HepG2 (cell line): ENCODE results near the gene PLXDC2. TPM values are rescaled to one million over a fixed set of nuclear protein-coding genes. Genes with fewer than 3 reads are reported as not detected.

ENCODE experiments used
- ATAC-seq: fragments of 200-7000 bp; cut with Tn5 transposase; 3 replicates; pipeline ENCODE4 v1.9.1; 2020; ENCODE audit warnings: mild to moderate bottlenecking, moderate library complexity
- BruUV-seq: library from RNA; stranded (reverse); fragments of 400-500 nt; replicated peaks from 2 replicates; lab custom pipeline; 2021; lab: Mats Ljungman, UMichigan
- CTCF ChIA-PET: fragments of 300-600 bp; formaldehyde crosslinking; extraction: SDS; loops from one replicate; lab custom pipeline; 2021; ENCODE audit warnings: low total read pairs, inconsistent platforms, low intra/inter-chr PET ratio; lab: Yijun Ruan, JAX
- POLR2A ChIA-PET: fragments of 350-600 bp; sonication (Branson Sonifier 250); formaldehyde crosslinking; loops from one replicate; lab custom pipeline; 2020; ENCODE audit warnings: antibody characterized with exemption, inconsistent platforms; lab: Yijun Ruan, JAX
- DNase-seq: peaks from one replicate; pipeline ENCODE4 v3.0.0-alpha.2; 2015; ENCODE audit warnings: low spot score
- FAIRE-seq: peaks from 3 replicates; lab custom pipeline; 2011; peaks lifted over from hg19 to GRCh38; lab: Jason Lieb, UNC
- H2AFZ ChIP-seq: one replicate; pipeline ENCODE4 v1.6.1; 2011; ENCODE audit warnings: low read length, inconsistent platforms
- H3K27ac ChIP-seq: fragments of 300-600 bp; 3 replicates; pipeline ENCODE4 v1.8.0; 2011; ENCODE audit warnings: mixed run types, mild to moderate bottlenecking, mixed read lengths, low read length, inconsistent platforms; ENCODE audit not compliant: insufficient read depth; ENCODE audit errors: extremely low read length
- H3K27me3 ChIP-seq, 2 experiments: fragments of 200-600 bp in 1 of 2; 2 replicates in 1 of 2; 3 replicates in 1 of 2; pipeline versions ENCODE4 v1.6.0 to v1.8.0; 2011; ENCODE audit warnings: low read length in 2 of 2, mild to moderate bottlenecking in 2 of 2, moderate library complexity in 2 of 2, inconsistent platforms in 1 of 2; ENCODE audit not compliant: insufficient read depth in 2 of 2, control insufficient read depth in 1 of 2
- H3K36me3 ChIP-seq, 2 experiments: fragments of 200-600 bp in 1 of 2; replicated peaks in 1 of 2; 2 replicates in 1 of 2; 3 replicates in 1 of 2; pipeline versions ENCODE4 v1.5.1 to v1.8.0; 2011; ENCODE audit warnings: low read length in 2 of 2, inconsistent platforms in 1 of 2; ENCODE audit not compliant: insufficient read depth in 2 of 2, control insufficient read depth in 1 of 2
- H3K4me1 ChIP-seq: 2 replicates; pipeline ENCODE4 v1.5.1; 2012; ENCODE audit warnings: low read length, inconsistent platforms; ENCODE audit not compliant: insufficient read depth
- H3K4me2 ChIP-seq: 2 replicates; pipeline ENCODE4 v1.6.0; 2011; ENCODE audit warnings: low read depth, low read length, inconsistent platforms
- H3K4me3 ChIP-seq, 3 experiments: fragments of 200-600 bp in 1 of 3; sonication (generic), shearing (Covaris generic) in 1 of 3; replicated peaks in 1 of 3; 2 replicates each; pipeline ENCODE4 v1.5.1; 2011 to 2016; ENCODE audit warnings: low read length in 3 of 3, inconsistent platforms in 2 of 3, low read depth in 2 of 3, mild to moderate bottlenecking in 2 of 3, control low read depth in 1 of 3, mixed read lengths in 1 of 3; ENCODE audit not compliant: insufficient read depth in 1 of 3
- H3K79me2 ChIP-seq: one replicate; pipeline ENCODE4 v1.6.1; 2011; ENCODE audit warnings: low read length, inconsistent platforms; ENCODE audit not compliant: insufficient read depth
- H3K9ac ChIP-seq: 2 replicates; pipeline ENCODE4 v1.6.0; 2011; ENCODE audit warnings: mild to moderate bottlenecking, low read depth, low read length, inconsistent platforms; ENCODE audit not compliant: insufficient read depth
- H3K9me3 ChIP-seq: 2 replicates; pipeline ENCODE4 v1.5.1; 2012; ENCODE audit warnings: mild to moderate bottlenecking, low read length
- H4K20me1 ChIP-seq: 2 replicates; pipeline ENCODE4 v1.6.0; 2011; ENCODE audit warnings: inconsistent platforms, mild to moderate bottlenecking, low read length, moderate library complexity; ENCODE audit not compliant: insufficient read depth
- ARID2 ChIP-seq: sonication (generic); formaldehyde crosslinking; IDR thresholded peaks from 2 replicates; pipeline ENCODE4 v1.8.1; 2022; ENCODE audit warnings: mild to moderate bottlenecking, missing genetic modification reagents, borderline replicate concordance
- POLR2AphosphoS2 ChIP-seq: IDR thresholded peaks from 2 replicates; pipeline ENCODE4 v1.6.1; 2011; ENCODE audit warnings: low read depth, low read length, improper control_type of control experiment
- PRPF4 ChIP-seq: fragments of 200-400 bp; formaldehyde crosslinking; IDR thresholded peaks from 2 replicates; pipeline ENCODE4 v1.6.1; 2016; ENCODE audit warnings: low read length, low read depth; ENCODE audit not compliant: poor library complexity, severe bottlenecking
- ZC3H13 ChIP-seq: sonication (generic); formaldehyde crosslinking; IDR thresholded peaks from 2 replicates; pipeline ENCODE4 v1.8.1; 2023; ENCODE audit warnings: mild to moderate bottlenecking, missing genetic modification reagents, moderate library complexity
- ZNF225 ChIP-seq: sonication (generic); formaldehyde crosslinking; IDR thresholded peaks from 2 replicates; pipeline ENCODE4 v1.4.0; 2020; ENCODE audit warnings: mild to moderate bottlenecking, missing genetic modification reagents
- ZNF543 ChIP-seq: sonication (generic); formaldehyde crosslinking; IDR thresholded peaks from 2 replicates; pipeline ENCODE4 v1.4.0; 2020; ENCODE audit warnings: mild to moderate bottlenecking, missing genetic modification reagents
- ZSCAN21 ChIP-seq: sonication (generic); formaldehyde crosslinking; IDR thresholded peaks from 2 replicates; pipeline ENCODE4 v1.8.0; 2022; ENCODE audit warnings: mild to moderate bottlenecking, missing genetic modification reagents, moderate library complexity, borderline replicate concordance
- WGBS: methylation state at CpG from one replicate; pipeline ENCODE4 v1.1.6; 2017; ENCODE audit warnings: low lambda C conversion rate; 5-methylcytosine and 5-hydroxymethylcytosine counted together
- in situ Hi-C: cut with HindIII; loops from 2 replicates; pipeline ENCODE4 v1.10.0; 2017; ENCODE audit warnings: low pct_unique_long_range_greater_than_20kb; ENCODE audit not compliant: extremely low pct_ligation_motif_present
- intact Hi-C: fragments of 100-400 bp; cut with micrococcal nuclease; formaldehyde crosslinking; loops from one replicate; pipeline ENCODE4 v1.10.0; 2022; ENCODE audit not compliant: unreplicated experiment
- polyA plus RNA-seq, 8 experiments: library from polyadenylated mRNA; depleted of rRNA in 3 of 8; stranded (reverse) in 7 of 8; unstranded in 1 of 8; fragments of >200 nt; fragmentation: Illumina TruSeq in 4 of 8; extraction: Trizol in 4 of 8; gene quantifications; 2 replicates each; pipeline versions ENCODE4 v1.2.1 to v1.2.3, GENCODE V29; 2011 to 2016; ENCODE audit warnings: low read depth in 4 of 8, missing spikeins in 1 of 8, mixed read lengths in 1 of 8; ENCODE audit not compliant: insufficient read depth in 1 of 8
- total RNA-seq, 5 experiments: library from RNA; depleted of rRNA; stranded (reverse); fragments of >200 nt; fragmentation: Illumina TruSeq; extraction: Trizol; gene quantifications; 2 replicates each; pipeline ENCODE4 v1.2.3, GENCODE V29; 2016; ENCODE audit warnings: low read depth in 1 of 5
- TF ChIP-seq, protein P1 (sequence below): sonication (generic); formaldehyde crosslinking; conservative IDR thresholded peaks from 2 replicates; pipeline ENCODE4 v1.8.0; 2022; ENCODE audit warnings: missing genetic modification reagents
- TF ChIP-seq, protein P2 (sequence below): sonication (generic); formaldehyde crosslinking; conservative IDR thresholded peaks from 2 replicates; pipeline ENCODE4 v1.8.1; 2023; ENCODE audit warnings: missing genetic modification reagents

PLXDC2 gene
- total and polyA plus RNA-seq, 2 of the 13 experiments (the other 11 are each of a cell fraction or from before 2014, with no cell fraction given): 2.1 to 2.4 TPM

DNA sequence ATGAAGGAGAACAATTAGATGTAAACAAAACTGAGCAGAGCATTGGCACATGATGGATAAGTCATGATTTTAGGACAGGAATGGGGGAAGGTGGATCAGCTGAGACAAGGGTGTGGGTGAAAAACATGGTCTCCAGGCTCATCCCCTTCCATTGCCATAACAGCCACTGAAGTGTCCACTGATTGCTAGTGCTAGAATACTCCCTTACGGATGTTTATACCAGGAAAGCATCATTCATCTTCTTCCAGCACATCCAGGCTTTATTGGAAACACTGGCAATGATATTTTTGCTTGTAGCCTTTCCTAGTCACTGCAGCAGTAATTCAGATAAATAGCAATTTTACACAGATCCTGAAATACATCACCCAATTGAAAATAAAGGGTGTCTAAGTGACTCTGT, 259.5 kb downstream of the PLXDC2 start (continued):
- TF ChIP-seq ZSCAN21 (CRISPR knock-in tag): no peak
- TF ChIP-seq, protein P1, sequence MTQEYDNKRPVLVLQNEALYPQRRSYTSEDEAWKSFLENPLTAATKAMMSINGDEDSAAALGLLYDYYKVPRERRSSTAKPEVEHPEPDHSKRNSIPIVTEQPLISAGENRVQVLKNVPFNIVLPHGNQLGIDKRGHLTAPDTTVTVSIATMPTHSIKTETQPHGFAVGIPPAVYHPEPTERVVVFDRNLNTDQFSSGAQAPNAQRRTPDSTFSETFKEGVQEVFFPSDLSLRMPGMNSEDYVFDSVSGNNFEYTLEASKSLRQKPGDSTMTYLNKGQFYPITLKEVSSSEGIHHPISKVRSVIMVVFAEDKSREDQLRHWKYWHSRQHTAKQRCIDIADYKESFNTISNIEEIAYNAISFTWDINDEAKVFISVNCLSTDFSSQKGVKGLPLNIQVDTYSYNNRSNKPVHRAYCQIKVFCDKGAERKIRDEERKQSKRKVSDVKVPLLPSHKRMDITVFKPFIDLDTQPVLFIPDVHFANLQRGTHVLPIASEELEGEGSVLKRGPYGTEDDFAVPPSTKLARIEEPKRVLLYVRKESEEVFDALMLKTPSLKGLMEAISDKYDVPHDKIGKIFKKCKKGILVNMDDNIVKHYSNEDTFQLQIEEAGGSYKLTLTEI: no peak
- TF ChIP-seq, protein P2, sequence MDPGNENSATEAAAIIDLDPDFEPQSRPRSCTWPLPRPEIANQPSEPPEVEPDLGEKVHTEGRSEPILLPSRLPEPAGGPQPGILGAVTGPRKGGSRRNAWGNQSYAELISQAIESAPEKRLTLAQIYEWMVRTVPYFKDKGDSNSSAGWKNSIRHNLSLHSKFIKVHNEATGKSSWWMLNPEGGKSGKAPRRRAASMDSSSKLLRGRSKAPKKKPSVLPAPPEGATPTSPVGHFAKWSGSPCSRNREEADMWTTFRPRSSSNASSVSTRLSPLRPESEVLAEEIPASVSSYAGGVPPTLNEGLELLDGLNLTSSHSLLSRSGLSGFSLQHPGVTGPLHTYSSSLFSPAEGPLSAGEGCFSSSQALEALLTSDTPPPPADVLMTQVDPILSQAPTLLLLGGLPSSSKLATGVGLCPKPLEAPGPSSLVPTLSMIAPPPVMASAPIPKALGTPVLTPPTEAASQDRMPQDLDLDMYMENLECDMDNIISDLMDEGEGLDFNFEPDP (CRISPR knock-in tag): no peak
- TF ChIP-seq ZC3H13 (CRISPR knock-in tag): no peak
- no peak for TF ChIP-seq PRPF4
- TF ChIP-seq ZNF543: no peak
- no peak for TF ChIP-seq ARID2 (CRISPR knock-in tag)

DNA sequence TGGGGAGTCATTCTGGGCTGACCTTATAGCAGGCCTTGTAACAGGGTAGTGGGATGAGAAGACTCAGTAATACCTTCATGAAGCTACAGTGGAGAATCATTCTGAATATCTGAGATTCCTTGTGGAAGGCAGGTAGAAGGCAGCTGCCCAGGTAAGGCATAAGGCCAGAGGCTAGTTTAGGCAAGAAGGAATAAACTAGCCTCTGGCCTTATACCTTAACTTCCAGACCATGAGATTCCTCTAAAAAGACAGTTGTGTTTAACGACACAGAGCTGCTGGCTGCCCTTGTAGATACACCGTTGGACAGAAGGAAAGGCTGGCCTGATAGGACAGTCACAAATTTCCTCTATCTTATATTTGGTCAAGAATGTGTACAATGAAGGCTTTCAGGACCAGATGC, 268.2 kb downstream of the PLXDC2 start:
- H3K9ac ChIP-seq: no peak overlapping the region
- peaks cover 22% of the 10 kb centered on the region for H3K4me1 ChIP-seq
- no peak for TF ChIP-seq POLR2AphosphoS2
- no peak for TF ChIP-seq ZNF225
- BruUV-seq: no TSS peak
- H4K20me1 ChIP-seq: no peaks in the 10 kb centered on the region
- no peak for DNase-seq
- 22% methylated on average over 2 of the region's 2 CpGs for WGBS
- ChIA-PET POLR2A (no interaction called here), CTCF (no interaction called here)
- FAIRE-seq: no peak
- no peak for ATAC-seq
- in situ Hi-C loops (no loop called here), intact Hi-C loops (loop anchor here (10.0 kb wide), 1 partner anchor 60 kb away; no protein-coding TSS in a partner anchor)
- H3K36me3 ChIP-seq: no peaks in the 10 kb centered on the region
- H3K9me3 ChIP-seq: peaks cover 6% of the 10 kb centered on the region; the same call in 1 of the 2 replicates
- no peak overlapping the region for H3K4me2 ChIP-seq
- H3K27me3 ChIP-seq: no peaks in the 10 kb centered on the region
- no peaks in the 10 kb centered on the region for H3K79me2 ChIP-seq
- no peak overlapping the region for H3K4me3 ChIP-seq
- H2AFZ ChIP-seq: no peak overlapping the region
- H3K27ac ChIP-seq: no peak overlapping the region
